Endodermal cell (in vitro differentiated cells): ENCODE results near the gene OAS2. TPM values are rescaled to one million over a fixed set of nuclear protein-coding genes. Genes with fewer than 3 reads are reported as not detected.

Source experiments
- DNase-seq: peaks from one replicate; pipeline ENCODE4 v3.0.0-alpha.2; 2017
- H3K27ac ChIP-seq: 2 replicates; pipeline ENCODE4 v1.5.1; 2013; ENCODE audit warnings: mild to moderate bottlenecking, low read depth, low read length, moderate library complexity
- H3K27me3 ChIP-seq: 2 replicates; pipeline ENCODE4 v1.6.1; 2013; ENCODE audit warnings: mild to moderate bottlenecking, low read length, moderate library complexity; ENCODE audit not compliant: insufficient read depth, control insufficient read depth, poor library complexity, severe bottlenecking
- H3K36me3 ChIP-seq: 2 replicates; pipeline ENCODE4 v1.7.0; 2013; ENCODE audit warnings: mild to moderate bottlenecking, low read length, moderate library complexity; ENCODE audit not compliant: control insufficient read depth, insufficient read depth
- H3K4me1 ChIP-seq: one replicate; pipeline ENCODE4 v1.7.0; 2013; ENCODE audit warnings: low read length; ENCODE audit not compliant: control insufficient read depth, insufficient read depth
- H3K4me3 ChIP-seq: 2 replicates; pipeline ENCODE4 v1.5.1; 2013; ENCODE audit warnings: mild to moderate bottlenecking, low read length, moderate library complexity
- H3K9ac ChIP-seq: 2 replicates; pipeline ENCODE4 v1.6.1; 2013; ENCODE audit warnings: mild to moderate bottlenecking, low read length, moderate library complexity; ENCODE audit not compliant: poor library complexity, severe bottlenecking; ENCODE audit errors: extremely low read depth
- H3K9me3 ChIP-seq: 2 replicates; pipeline ENCODE4 v1.6.1; 2013; ENCODE audit warnings: mild to moderate bottlenecking, low read length, moderate library complexity; ENCODE audit not compliant: control insufficient read depth
- H3K27ac Mint-ChIP-seq: 2 replicates; pipeline ENCODE4 v1.8.0; 2020; ENCODE audit warnings: mixed read lengths
- H3K27me3 Mint-ChIP-seq: 2 replicates; pipeline ENCODE4 v1.8.0; 2021; ENCODE audit warnings: mild to moderate bottlenecking, mixed read lengths; ENCODE audit not compliant: insufficient read depth
- H3K36me3 Mint-ChIP-seq: 2 replicates; pipeline ENCODE4 v1.8.0; 2020; ENCODE audit warnings: low read depth, mixed read lengths
- H3K4me1 Mint-ChIP-seq: 2 replicates; pipeline ENCODE4 v1.8.0; 2020; ENCODE audit warnings: mixed read lengths
- H3K4me3 Mint-ChIP-seq: 2 replicates; pipeline ENCODE4 v1.8.0; 2020; ENCODE audit warnings: mild to moderate bottlenecking, moderate library complexity, mixed read lengths
- H3K9me3 Mint-ChIP-seq: 2 replicates; pipeline ENCODE4 v1.8.0; 2020; ENCODE audit warnings: mild to moderate bottlenecking, mixed read lengths
- WGBS, 2 experiments: methylation state at CpG; one replicate each; pipeline versions ENCODE4 v1.1.5 to v1.1.7; 2013; ENCODE audit warnings: missing lambda C conversion rate in 2 of 2, mixed read lengths in 1 of 2; ENCODE audit not compliant: insufficient coverage in 1 of 2, insufficient read length in 1 of 2; 5-methylcytosine and 5-hydroxymethylcytosine counted together
- total RNA-seq, 2 donors: library from RNA; stranded (reverse); fragmentation: NEBNext Ultra II Directional in 1 of 2; extraction: Animal tissue kit (Norgen Biotek cat#: 25700) in 1 of 2; gene quantifications; 2 replicates in 1 of 2; 3 replicates in 1 of 2; pipeline ENCODE4 v1.2.1, GENCODE V29; 2021
- TF ChIP-seq, protein P1 (sequence below): fragments of 200-600 bp; sonication (generic); conservative IDR thresholded peaks from 2 replicates; pipeline ENCODE4 v1.5.0; 2021; ENCODE audit warnings: antibody characterized with exemption, mild to moderate bottlenecking

Gene OAS2
- total RNA-seq, 2 donors from 2014 or later, result not detected

DNA sequence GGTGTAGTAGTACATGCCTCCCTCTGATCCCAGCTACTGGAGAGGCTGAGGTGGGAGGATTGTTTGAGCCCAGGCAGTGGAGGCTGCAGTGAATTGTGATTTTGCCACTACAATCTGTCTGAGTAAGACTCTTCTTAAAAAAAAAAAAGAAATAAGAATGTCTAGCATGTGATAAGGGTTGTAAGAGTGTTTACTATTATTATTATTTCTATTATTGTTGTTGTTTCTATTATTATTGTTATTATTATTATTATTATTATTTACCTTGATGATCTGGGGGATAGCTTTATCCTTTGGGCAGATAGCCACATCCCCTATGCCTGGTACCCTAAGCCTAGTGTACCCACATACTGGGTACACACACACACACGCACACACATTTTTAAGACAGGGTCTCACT, 35.7 kb upstream of the OAS2 start:
- no peak overlapping the region for H3K9ac ChIP-seq
- TF ChIP-seq, protein P1, sequence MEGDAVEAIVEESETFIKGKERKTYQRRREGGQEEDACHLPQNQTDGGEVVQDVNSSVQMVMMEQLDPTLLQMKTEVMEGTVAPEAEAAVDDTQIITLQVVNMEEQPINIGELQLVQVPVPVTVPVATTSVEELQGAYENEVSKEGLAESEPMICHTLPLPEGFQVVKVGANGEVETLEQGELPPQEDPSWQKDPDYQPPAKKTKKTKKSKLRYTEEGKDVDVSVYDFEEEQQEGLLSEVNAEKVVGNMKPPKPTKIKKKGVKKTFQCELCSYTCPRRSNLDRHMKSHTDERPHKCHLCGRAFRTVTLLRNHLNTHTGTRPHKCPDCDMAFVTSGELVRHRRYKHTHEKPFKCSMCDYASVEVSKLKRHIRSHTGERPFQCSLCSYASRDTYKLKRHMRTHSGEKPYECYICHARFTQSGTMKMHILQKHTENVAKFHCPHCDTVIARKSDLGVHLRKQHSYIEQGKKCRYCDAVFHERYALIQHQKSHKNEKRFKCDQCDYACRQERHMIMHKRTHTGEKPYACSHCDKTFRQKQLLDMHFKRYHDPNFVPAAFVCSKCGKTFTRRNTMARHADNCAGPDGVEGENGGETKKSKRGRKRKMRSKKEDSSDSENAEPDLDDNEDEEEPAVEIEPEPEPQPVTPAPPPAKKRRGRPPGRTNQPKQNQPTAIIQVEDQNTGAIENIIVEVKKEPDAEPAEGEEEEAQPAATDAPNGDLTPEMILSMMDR, result no peak
- WGBS, 2 experiments, result 89% methylated on average over 1 of the region's 1 CpG; no CpG with 5 or more reads in 1 of the 2 experiments

GRCh38 chr12:112944024-112944690, 34.2 kb upstream of the OAS2 start:
- 91% methylated on average over 5 to 15 of the region's 15 CpGs for WGBS, 2 experiments
- H3K4me1 ChIP-seq, result no peaks in the 10 kb centered on the region
- H3K9me3 Mint-ChIP-seq, result no peaks in the 10 kb centered on the region
- no peaks in the 10 kb centered on the region for H3K36me3 ChIP-seq
- TF ChIP-seq, protein P1, result no peak
- peaks cover 13% of the 10 kb centered on the region for H3K27me3 Mint-ChIP-seq
- peaks cover 13% of the 10 kb centered on the region for H3K27me3 ChIP-seq
- H3K9ac ChIP-seq, result no peak overlapping the region
- no peaks in the 10 kb centered on the region for H3K9me3 ChIP-seq
- H3K4me3 ChIP-seq, result no peak overlapping the region
- no peak overlapping the region for H3K27ac ChIP-seq
- no peaks in the 10 kb centered on the region for H3K36me3 Mint-ChIP-seq
- H3K4me1 Mint-ChIP-seq, result no peaks in the 10 kb centered on the region
- no peak overlapping the region for H3K27ac Mint-ChIP-seq
- H3K4me3 Mint-ChIP-seq, result no peak overlapping the region
- DNase-seq, result peak; percentile 58

More for the DNA sequence above, 35.7 kb upstream of the OAS2 start:
- no peak overlapping the region for H3K4me3 ChIP-seq
- peaks cover 29% of the 10 kb centered on the region for H3K27me3 ChIP-seq
- Mint-ChIP-seq H3K9me3 (no peaks in the 10 kb centered on the region), H3K4me3 (no peak overlapping the region), H3K27ac (no peak overlapping the region), H3K27me3 (peaks cover 29% of the 10 kb centered on the region), H3K36me3 (no peaks in the 10 kb centered on the region), H3K4me1 (no peaks in the 10 kb centered on the region)
- H3K4me1 ChIP-seq, result no peaks in the 10 kb centered on the region
- no peaks in the 10 kb centered on the region for H3K36me3 ChIP-seq
- no peak overlapping the region for H3K27ac ChIP-seq
- DNase-seq, result no peak
- H3K9me3 ChIP-seq, result no peaks in the 10 kb centered on the region

DNA sequence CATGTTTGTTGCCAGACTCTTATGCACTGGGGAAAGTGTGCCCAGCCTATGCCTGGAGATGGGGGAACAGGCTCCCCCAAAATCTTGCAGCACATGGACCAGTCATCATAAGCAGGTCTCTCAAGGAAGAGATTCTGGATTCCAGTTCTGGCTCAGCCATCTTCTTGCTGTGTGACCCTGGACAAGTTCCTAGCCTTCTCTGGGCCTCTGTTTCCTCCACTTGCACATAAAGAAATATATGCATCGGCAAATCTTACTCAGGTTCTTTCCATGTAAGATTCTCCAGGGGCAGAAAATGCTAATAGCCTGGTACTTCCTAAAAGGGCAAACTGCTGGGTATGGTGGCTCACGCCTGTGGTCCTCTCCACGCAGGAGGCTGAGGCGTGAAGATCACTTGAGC, 32.8 kb upstream of the OAS2 start:
- Histone ChIP-seq H3K27me3 (no peaks in the 10 kb centered on the region), H3K9me3 (no peaks in the 10 kb centered on the region), H3K9ac (no peak overlapping the region), H3K4me3 (no peak overlapping the region), H3K27ac (no peak overlapping the region), H3K36me3 (no peaks in the 10 kb centered on the region), H3K4me1 (no peaks in the 10 kb centered on the region)
- H3K27me3 Mint-ChIP-seq, result no peaks in the 10 kb centered on the region
- H3K27ac Mint-ChIP-seq, result no peak overlapping the region
- no peaks in the 10 kb centered on the region for H3K9me3 Mint-ChIP-seq
- no peaks in the 10 kb centered on the region for H3K36me3 Mint-ChIP-seq
- peak; percentile 26 for DNase-seq
- TF ChIP-seq, protein P1, result no peak
- no peak overlapping the region for H3K4me3 Mint-ChIP-seq
- no peaks in the 10 kb centered on the region for H3K4me1 Mint-ChIP-seq
- 95% methylated on average over 3 to 4 of the region's 4 CpGs for WGBS, 2 experiments
